ENCODE results near the gene RAB13.

Gene RAB13

GRCh38 chr1:153942766-153943549 lies 43.2 kb downstream of the RAB13 start:
- H3K4me2 ChIP-seq (ENCODE audit: insufficient read depth, low read length): no peak overlapping the region
- no peak for DNase-seq
- H3K36me3 ChIP-seq (ENCODE audit: insufficient read depth, low read length): peaks cover 64% of the 10 kb centered on the region
- H3K4me3 ChIP-seq (ENCODE audit: low read depth in 1 of 2, low read length in 2 of 2): no peak overlapping the region
- H4K20me1 ChIP-seq (ENCODE audit: insufficient read depth, low read length): peaks cover 14% of the 10 kb centered on the region
- TF ChIP-seq, protein P1, sequence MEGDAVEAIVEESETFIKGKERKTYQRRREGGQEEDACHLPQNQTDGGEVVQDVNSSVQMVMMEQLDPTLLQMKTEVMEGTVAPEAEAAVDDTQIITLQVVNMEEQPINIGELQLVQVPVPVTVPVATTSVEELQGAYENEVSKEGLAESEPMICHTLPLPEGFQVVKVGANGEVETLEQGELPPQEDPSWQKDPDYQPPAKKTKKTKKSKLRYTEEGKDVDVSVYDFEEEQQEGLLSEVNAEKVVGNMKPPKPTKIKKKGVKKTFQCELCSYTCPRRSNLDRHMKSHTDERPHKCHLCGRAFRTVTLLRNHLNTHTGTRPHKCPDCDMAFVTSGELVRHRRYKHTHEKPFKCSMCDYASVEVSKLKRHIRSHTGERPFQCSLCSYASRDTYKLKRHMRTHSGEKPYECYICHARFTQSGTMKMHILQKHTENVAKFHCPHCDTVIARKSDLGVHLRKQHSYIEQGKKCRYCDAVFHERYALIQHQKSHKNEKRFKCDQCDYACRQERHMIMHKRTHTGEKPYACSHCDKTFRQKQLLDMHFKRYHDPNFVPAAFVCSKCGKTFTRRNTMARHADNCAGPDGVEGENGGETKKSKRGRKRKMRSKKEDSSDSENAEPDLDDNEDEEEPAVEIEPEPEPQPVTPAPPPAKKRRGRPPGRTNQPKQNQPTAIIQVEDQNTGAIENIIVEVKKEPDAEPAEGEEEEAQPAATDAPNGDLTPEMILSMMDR (IDR thresholded peaks at IDR 0.05; ENCODE audit: borderline replicate concordance, extremely low read depth, low read length, poor library complexity, severe bottlenecking): no peak
- no peak for TF ChIP-seq EZH2 (IDR thresholded peaks at IDR 0.05; ENCODE audit: borderline replicate concordance, low read depth, low read length, severe bottlenecking)
- no peaks in the 10 kb centered on the region for H3K9me3 ChIP-seq (ENCODE audit: insufficient read depth, low read length, severe bottlenecking)
- H3K9ac ChIP-seq (ENCODE audit: low read depth, low read length): no peak overlapping the region
- ATAC-seq (ENCODE audit: insufficient read depth, low read depth): no peak
- H3K4me1 ChIP-seq (ENCODE audit: insufficient read depth, low read length): peaks cover 27% of the 10 kb centered on the region
- no peaks in the 10 kb centered on the region for H3K27me3 ChIP-seq (ENCODE audit: insufficient read depth, low read length, poor library complexity)
- no peak overlapping the region for H2AFZ ChIP-seq (ENCODE audit: low read depth, low read length)
- no peak overlapping the region for H3K27ac ChIP-seq (ENCODE audit: low read length)
- peaks cover 36% of the 10 kb centered on the region for H3K79me2 ChIP-seq (ENCODE audit: insufficient read depth, low read length)

DNA sequence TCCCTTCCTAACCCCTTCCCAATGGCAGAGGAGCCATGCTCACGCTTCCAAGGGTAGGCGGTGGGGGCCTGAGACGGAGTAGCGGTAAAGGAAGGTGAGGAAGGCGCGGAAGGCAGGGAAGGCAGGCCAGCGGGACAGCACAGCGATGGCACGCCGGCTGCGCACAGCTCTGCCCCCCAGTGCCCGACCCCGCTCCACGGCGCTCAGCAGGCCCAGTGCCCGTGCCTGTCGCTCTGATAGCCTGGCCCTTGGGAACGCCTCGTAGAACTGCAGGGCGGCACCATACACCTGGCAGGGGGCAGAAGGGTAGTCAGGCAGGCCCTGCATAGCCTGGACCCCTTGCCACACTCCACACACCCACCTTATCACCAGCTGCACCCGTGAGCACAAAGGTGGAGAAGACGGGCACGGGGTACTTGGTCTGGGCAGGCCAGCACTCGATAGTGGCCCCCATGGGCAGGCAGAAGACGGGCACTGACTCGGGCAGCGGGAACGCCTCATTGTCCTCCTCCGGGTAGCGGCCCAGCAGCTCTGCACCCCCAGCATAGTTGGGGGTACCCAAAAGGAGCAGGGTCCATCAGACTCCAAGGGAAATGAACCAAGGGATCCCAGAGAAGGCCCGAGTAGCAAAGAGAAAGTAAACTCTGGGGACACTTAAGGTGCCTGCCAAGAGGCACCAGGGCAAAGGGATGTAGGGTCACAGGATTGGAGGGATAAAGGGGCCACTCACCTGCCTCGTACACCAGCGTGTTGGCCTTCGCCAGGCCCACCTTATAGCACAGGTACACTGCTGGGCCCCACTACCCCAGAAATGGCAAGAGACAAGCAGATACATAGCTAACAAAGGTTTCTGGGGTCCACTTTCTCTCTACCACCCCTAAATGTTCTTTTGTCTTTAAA lies 44.1 kb downstream of the RAB13 start:
- DNase-seq: no peak
- peaks cover 67% of the 10 kb centered on the region for H3K36me3 ChIP-seq (ENCODE audit: insufficient read depth, low read length)
- no peak overlapping the region for H3K4me2 ChIP-seq (ENCODE audit: insufficient read depth, low read length)
- no peak overlapping the region for H3K27ac ChIP-seq (ENCODE audit: low read length)
- no peaks in the 10 kb centered on the region for H3K27me3 ChIP-seq (ENCODE audit: insufficient read depth, low read length, poor library complexity)
- H3K9me3 ChIP-seq (ENCODE audit: insufficient read depth, low read length, severe bottlenecking): no peaks in the 10 kb centered on the region
- H4K20me1 ChIP-seq (ENCODE audit: insufficient read depth, low read length): peaks cover 14% of the 10 kb centered on the region
- TF ChIP-seq, protein P1 (IDR thresholded peaks at IDR 0.05; ENCODE audit: borderline replicate concordance, extremely low read depth, low read length, poor library complexity, severe bottlenecking): no peak
- no peak for TF ChIP-seq EZH2 (IDR thresholded peaks at IDR 0.05; ENCODE audit: borderline replicate concordance, low read depth, low read length, severe bottlenecking)
- no peak overlapping the region for H3K4me3 ChIP-seq (ENCODE audit: low read depth in 1 of 2, low read length in 2 of 2)
- no peak for ATAC-seq (ENCODE audit: insufficient read depth, low read depth)
- H3K79me2 ChIP-seq (ENCODE audit: insufficient read depth, low read length): peaks cover 36% of the 10 kb centered on the region
- no peak overlapping the region for H3K9ac ChIP-seq (ENCODE audit: low read depth, low read length)
- peaks cover 25% of the 10 kb centered on the region for H3K4me1 ChIP-seq (ENCODE audit: insufficient read depth, low read length)
- no peak overlapping the region for H2AFZ ChIP-seq (ENCODE audit: low read depth, low read length)

GRCh38 chr1:153940756-153941155 lies 45.4 kb downstream of the RAB13 start:
- H3K27me3 ChIP-seq (ENCODE audit: insufficient read depth, low read length, poor library complexity): no peaks in the 10 kb centered on the region
- H3K4me3 ChIP-seq (ENCODE audit: low read depth in 1 of 2, low read length in 2 of 2): no peak overlapping the region
- H2AFZ ChIP-seq (ENCODE audit: low read depth, low read length): no peak overlapping the region
- DNase-seq: no peak
- H3K36me3 ChIP-seq (ENCODE audit: insufficient read depth, low read length): peaks cover 79% of the 10 kb centered on the region
- H4K20me1 ChIP-seq (ENCODE audit: insufficient read depth, low read length): peaks cover 14% of the 10 kb centered on the region
- H3K9ac ChIP-seq (ENCODE audit: low read depth, low read length): no peak overlapping the region
- H3K79me2 ChIP-seq (ENCODE audit: insufficient read depth, low read length): peaks cover 29% of the 10 kb centered on the region
- no peak for ATAC-seq (ENCODE audit: insufficient read depth, low read depth)
- TF ChIP-seq, protein P1 (IDR thresholded peaks at IDR 0.05; ENCODE audit: borderline replicate concordance, extremely low read depth, low read length, poor library complexity, severe bottlenecking): no peak
- TF ChIP-seq EZH2 (IDR thresholded peaks at IDR 0.05; ENCODE audit: borderline replicate concordance, low read depth, low read length, severe bottlenecking): no peak
- no peak overlapping the region for H3K4me2 ChIP-seq (ENCODE audit: insufficient read depth, low read length)
- H3K9me3 ChIP-seq (ENCODE audit: insufficient read depth, low read length, severe bottlenecking): no peaks in the 10 kb centered on the region
- peaks cover 20% of the 10 kb centered on the region for H3K4me1 ChIP-seq (ENCODE audit: insufficient read depth, low read length)
- no peak overlapping the region for H3K27ac ChIP-seq (ENCODE audit: low read length)

Data from DND-41 (cell line).